Endothelial cell of umbilical vein (primary cell): ENCODE results near the gene SLC47A1. TPM values are rescaled to one million over a fixed set of nuclear protein-coding genes. Genes with fewer than 3 reads are reported as not detected.

Experiments used
- BruUV-seq: library from RNA; stranded (reverse); fragments of 400-500 nt; replicated peaks from 2 replicates; lab custom pipeline; 2021; lab: Mats Ljungman, UMichigan
- CTCF ChIA-PET: fragments of 300-600, 350-600 bp; sonication (Branson Sonifier 250); formaldehyde crosslinking; loops from one replicate; lab custom pipeline; 2021; ENCODE audit warnings: antibody characterized with exemption, inconsistent platforms; lab: Charles Lee
- POLR2A ChIA-PET: fragments of 300-600, 350-600 bp; sonication (Branson Sonifier 250); formaldehyde crosslinking; loops from one replicate; lab custom pipeline; 2021; ENCODE audit warnings: antibody characterized with exemption, inconsistent platforms; lab: Charles Lee
- DNase-seq: peaks from one replicate; pipeline ENCODE4 v3.0.0-alpha.2; 2011; ENCODE audit warnings: low read depth, low spot score
- FAIRE-seq: peaks from 2 replicates; lab custom pipeline; 2011; peaks lifted over from hg19 to GRCh38; lab: Jason Lieb, UNC
- H2AFZ ChIP-seq: 2 replicates; pipeline ENCODE4 v1.6.0; 2012; ENCODE audit warnings: low read depth, low read length, control low read depth, inconsistent platforms
- H3K27ac ChIP-seq: 2 replicates; pipeline ENCODE4 v1.5.1; 2011; ENCODE audit warnings: low read depth, mild to moderate bottlenecking, control low read depth, low read length, moderate library complexity; ENCODE audit not compliant: insufficient read depth
- H3K27me3 ChIP-seq, 2 experiments: 2 replicates each; pipeline versions ENCODE4 v1.6.0 to v1.6.1; 2011; ENCODE audit warnings: low read length in 2 of 2, mixed read lengths in 1 of 2; ENCODE audit not compliant: control insufficient read depth in 2 of 2, insufficient read depth in 2 of 2
- H3K36me3 ChIP-seq, 2 experiments: 2 replicates in 1 of 2; 3 replicates in 1 of 2; pipeline ENCODE4 v1.5.1; 2011; ENCODE audit warnings: low read length in 2 of 2, mild to moderate bottlenecking in 1 of 2, moderate library complexity in 1 of 2; ENCODE audit not compliant: control insufficient read depth in 2 of 2, insufficient read depth in 2 of 2; ENCODE audit errors: extremely low read depth in 1 of 2
- H3K4me1 ChIP-seq: 3 replicates; pipeline ENCODE4 v1.5.1; 2011; ENCODE audit warnings: mild to moderate bottlenecking, low read length; ENCODE audit not compliant: control insufficient read depth, insufficient read depth; ENCODE audit errors: extremely low read depth
- H3K4me2 ChIP-seq: 2 replicates; pipeline ENCODE4 v1.6.1; 2011; ENCODE audit warnings: low read length, control low read depth, mixed read lengths; ENCODE audit not compliant: insufficient read depth
- H3K4me3 ChIP-seq, 3 experiments: fragments of 200-600 bp in 1 of 3; sonication (generic), shearing (Covaris generic) in 1 of 3; replicated peaks in 1 of 3; 2 replicates each; pipeline ENCODE4 v1.5.1; 2011 to 2016; ENCODE audit warnings: control low read depth in 3 of 3, low read length in 3 of 3, mild to moderate bottlenecking in 2 of 3, inconsistent platforms in 1 of 3, low read depth in 1 of 3, moderate library complexity in 1 of 3; ENCODE audit not compliant: insufficient read depth in 1 of 3
- H3K79me2 ChIP-seq: 2 replicates; pipeline ENCODE4 v1.6.0; 2012; ENCODE audit warnings: low read length, inconsistent platforms; ENCODE audit not compliant: control insufficient read depth, insufficient read depth
- H3K9ac ChIP-seq: replicated peaks from 2 replicates; pipeline ENCODE3; 2011; ENCODE audit warnings: low read length, control low read depth; ENCODE audit not compliant: insufficient read depth; ENCODE audit errors: extremely low read depth
- H3K9me1 ChIP-seq: replicated peaks from 3 replicates; pipeline ENCODE4 v1.6.0; 2011; ENCODE audit warnings: mild to moderate bottlenecking, low read length; ENCODE audit not compliant: control insufficient read depth, insufficient read depth; ENCODE audit errors: extremely low read depth
- H3K9me3 ChIP-seq: replicated peaks from 2 replicates; pipeline ENCODE4 v1.5.1; 2012; ENCODE audit warnings: low read length, inconsistent platforms; ENCODE audit not compliant: control insufficient read depth, insufficient read depth
- H4K20me1 ChIP-seq: replicated peaks from 2 replicates; pipeline ENCODE3; 2011; ENCODE audit warnings: mild to moderate bottlenecking, low read length; ENCODE audit not compliant: control insufficient read depth, insufficient read depth; ENCODE audit errors: extremely low read depth
- EZH2 ChIP-seq: IDR thresholded peaks from 2 replicates; pipeline ENCODE4 v1.6.1; 2012; ENCODE audit warnings: borderline replicate concordance, low read depth, mild to moderate bottlenecking, moderate library complexity, low read length, inconsistent platforms; ENCODE audit not compliant: severe bottlenecking
- FOS ChIP-seq: IDR thresholded peaks from 2 replicates; pipeline ENCODE4 v1.6.1; 2011; ENCODE audit warnings: mild to moderate bottlenecking, low read length, moderate library complexity, borderline replicate concordance; ENCODE audit not compliant: insufficient read depth
- JUN ChIP-seq: IDR thresholded peaks from 2 replicates; pipeline ENCODE4 v1.6.1; 2011; ENCODE audit warnings: borderline replicate concordance, low read depth; ENCODE audit not compliant: insufficient read length, insufficient read depth
- MYC ChIP-seq: IDR thresholded peaks from one replicate; pipeline ENCODE4 v1.6.1; 2011; ENCODE audit warnings: mild to moderate bottlenecking, low read depth, low read length
- POLR2A ChIP-seq: IDR thresholded peaks from 2 replicates; pipeline ENCODE4 v1.6.1; 2012; ENCODE audit warnings: low read depth, mild to moderate bottlenecking, control low read depth, low read length
- dilution Hi-C: fragments of 300-500 bp; cut with MboI; formaldehyde crosslinking; loops from one replicate; pipeline ENCODE4 v1.15.0; 2019; ENCODE audit warnings: low sequenced_read_pairs; ENCODE audit not compliant: extremely low pct_ligation_motif_present
- intact Hi-C: fragments of 100-400 bp; cut with micrococcal nuclease; formaldehyde crosslinking; loops from one replicate; pipeline ENCODE4 v1.10.0; 2022
- polyA plus RNA-seq, 4 experiments: library from polyadenylated mRNA; depleted of rRNA in 3 of 4; stranded (reverse) in 3 of 4; unstranded in 1 of 4; fragments of >200 nt; gene quantifications; 2 replicates each; pipeline versions ENCODE4 v1.2.1 to v1.2.3, GENCODE V29; 2011 to 2012; ENCODE audit warnings: missing spikeins in 1 of 4
- total RNA-seq: library from RNA; stranded (reverse); gene quantifications from 2 replicates; pipeline ENCODE4 v1.2.3, GENCODE V29; 2021

SLC47A1 gene
- total and polyA plus RNA-seq, 2 donors (not counting 3 experiments of a cell fraction or from before 2014, with no cell fraction given): 3.3 to 6.9 TPM

DNA sequence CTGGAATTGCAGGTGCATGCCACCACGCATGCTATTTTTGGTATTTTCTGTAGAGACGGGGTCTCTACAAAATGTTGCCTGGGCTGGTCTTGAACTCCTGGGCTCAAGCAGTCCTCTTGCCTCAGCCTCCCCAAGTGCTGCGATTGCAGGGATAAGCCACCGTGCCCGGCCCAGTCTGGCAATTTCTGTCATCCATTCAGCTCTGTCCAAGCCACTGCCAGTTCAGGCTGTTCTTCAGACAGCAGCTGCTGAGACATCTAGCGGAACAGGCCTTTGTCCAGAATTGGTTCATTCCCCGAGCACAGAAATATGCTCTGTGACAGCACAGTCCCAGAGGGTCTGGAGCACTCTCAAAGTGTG, 5.4 kb downstream of the SLC47A1 start:
- POLR2A ChIA-PET: no interaction called here
- CTCF ChIA-PET: interaction anchor here (0.6 kb wide), 1 partner anchor 137 kb away, joined by 3 read pairs; no protein-coding TSS in a partner anchor
- Histone ChIP-seq H3K27ac (no peak overlapping the region), H3K36me3 (no peaks in the 10 kb centered on the region), H4K20me1 (no peaks in the 10 kb centered on the region), H3K9ac (no peak overlapping the region), H3K9me3 (no peaks in the 10 kb centered on the region), H3K4me1 (peaks cover 4% of the 10 kb centered on the region), H3K4me3 (no peak overlapping the region), H2AFZ (no peak overlapping the region), H3K4me2 (no peak overlapping the region), H3K79me2 (no peaks in the 10 kb centered on the region), H3K9me1 (no peaks in the 10 kb centered on the region), H3K27me3 (no peaks in the 10 kb centered on the region)
- no TSS peak for BruUV-seq
- DNase-seq: no peak
- TF ChIP-seq EZH2 (no peak), POLR2A (no peak), MYC (no peak)
- dilution Hi-C loops (no loop called here), intact Hi-C loops (no loop called here)
- no peak for FAIRE-seq

DNA sequence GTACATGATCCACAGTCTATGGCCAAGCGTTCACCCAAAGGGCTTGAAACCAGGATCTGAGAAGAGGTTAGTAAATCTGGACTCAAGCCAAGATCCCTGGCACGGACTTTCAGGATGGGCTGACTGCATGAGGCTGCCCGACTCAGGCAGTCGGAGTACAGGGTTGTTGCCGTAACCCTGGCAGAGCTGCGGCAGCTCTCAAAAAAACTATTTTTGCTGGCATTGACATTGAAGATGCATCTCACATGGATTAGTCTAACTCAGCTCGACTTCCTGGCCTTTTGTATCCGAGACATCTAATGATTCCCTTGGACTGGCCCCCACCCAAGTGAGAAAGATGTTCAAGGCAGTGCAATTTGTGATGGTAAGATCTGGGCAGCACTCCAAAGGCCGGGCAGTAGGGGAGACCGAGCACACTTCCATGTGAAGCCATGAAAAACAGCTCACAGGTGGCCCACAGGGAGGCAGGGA, 6.2 kb downstream of the SLC47A1 start:
- no peak for FAIRE-seq
- Histone ChIP-seq H3K9ac (no peak overlapping the region), H3K4me3 (no peak overlapping the region), H3K27me3 (no peaks in the 10 kb centered on the region), H3K36me3 (no peaks in the 10 kb centered on the region), H3K27ac (no peak overlapping the region), H2AFZ (no peak overlapping the region), H3K4me2 (no peak overlapping the region), H4K20me1 (no peaks in the 10 kb centered on the region), H3K9me3 (no peaks in the 10 kb centered on the region), H3K79me2 (no peaks in the 10 kb centered on the region), H3K9me1 (no peaks in the 10 kb centered on the region), H3K4me1 (no peaks in the 10 kb centered on the region)
- CTCF ChIA-PET: no interaction called here
- dilution Hi-C loops: no loop called here
- intact Hi-C loops: no loop called here
- POLR2A ChIA-PET: no interaction called here
- TF ChIP-seq POLR2A: no peak
- TF ChIP-seq EZH2: no peak
- no peak for TF ChIP-seq MYC
- TF ChIP-seq FOS: no peak
- no peak for TF ChIP-seq JUN
- DNase-seq: no peak
- BruUV-seq: no TSS peak
